HCT116 (cell line): ENCODE measurements around the gene FLNB. TPM values are rescaled to one million over a fixed set of nuclear protein-coding genes. Genes with fewer than 3 reads are reported as not detected.
A peak's percentile ranks its signal among the peaks of the same experiment; 100 is the strongest.

ENCODE experiments used
- ATAC-seq: fragments of 200-7000 bp; cut with Tn5 transposase; 2 replicates; pipeline ENCODE4 v1.9.1; 2020; ENCODE audit warnings: mild to moderate bottlenecking, moderate library complexity
- BruUV-seq: library from RNA; stranded (reverse); fragments of 400-500 nt; replicated peaks from 2 replicates; lab custom pipeline; 2021; lab: Mats Ljungman, UMichigan
- CTCF ChIA-PET: fragments of 300-600 bp; sonication (Branson Sonifier 250); formaldehyde crosslinking; loops from one replicate; lab custom pipeline; 2021; ENCODE audit warnings: antibody characterized with exemption; lab: Charles Lee
- POLR2A ChIA-PET: fragments of 300-600, 350-600 bp; sonication (Branson Sonifier 250); formaldehyde crosslinking; loops from one replicate; lab custom pipeline; 2021; ENCODE audit warnings: antibody characterized with exemption; lab: Charles Lee
- RAD21 ChIA-PET, 2 experiments: fragments of 300-600 bp; sonication (Branson Sonifier 250); formaldehyde crosslinking; loops; one replicate each; lab custom pipeline; 2023; ENCODE audit warnings: low total read pairs in 2 of 2; ENCODE audit not compliant: uncharacterized antibody in 2 of 2, unreplicated experiment in 2 of 2, low non-redundant PET in 1 of 2; lab: Charles Lee
- DNase-seq: peaks from one replicate; pipeline ENCODE4 v3.0.0-alpha.2; 2010; ENCODE audit warnings: low read depth, low spot score
- H2AFZ ChIP-seq: fragments of 200-600 bp; shearing (Covaris generic), sonication (generic); 2 replicates; pipeline ENCODE4 v1.6.1; 2017; ENCODE audit warnings: low read depth, mixed run types, mixed read lengths, antibody characterized with exemption, low read length; ENCODE audit not compliant: poor library complexity, severe bottlenecking
- H3K27ac ChIP-seq: 2 replicates; pipeline ENCODE4 v1.5.1; 2012; ENCODE audit warnings: low read depth, low read length
- H3K27me3 ChIP-seq: fragments of 200-600 bp; sonication (generic); 2 replicates; pipeline ENCODE4 v1.6.1; 2016; ENCODE audit warnings: mixed run types, low read length, mixed read lengths; ENCODE audit not compliant: insufficient read depth
- H3K36me3 ChIP-seq, 2 experiments: fragments of 200-500 bp in 1 of 2; fragments of 200-600 bp in 1 of 2; sonication (Bioruptor generic) in 1 of 2; sonication (generic) in 1 of 2; 2 replicates each; pipeline versions ENCODE4 v1.5.1 to v1.6.1; 2014 to 2016; ENCODE audit warnings: low read length in 2 of 2, inconsistent platforms in 1 of 2, mixed read lengths in 1 of 2, mixed run types in 1 of 2; ENCODE audit not compliant: insufficient read depth in 2 of 2, control insufficient read depth in 1 of 2
- H3K4me1 ChIP-seq, 2 experiments: fragments of 200-600 bp in 1 of 2; sonication (generic) in 1 of 2; 2 replicates each; pipeline versions ENCODE4 v1.5.1 to v1.6.1; 2012 to 2017; ENCODE audit warnings: low read length in 2 of 2, inconsistent platforms in 1 of 2, mild to moderate bottlenecking in 1 of 2, mixed read lengths in 1 of 2, mixed run types in 1 of 2, moderate library complexity in 1 of 2; ENCODE audit not compliant: insufficient read depth in 2 of 2, control insufficient read depth in 1 of 2
- H3K4me2 ChIP-seq: fragments of 200-600 bp; sonication (generic); 2 replicates; pipeline ENCODE4 v1.6.1; 2017; ENCODE audit warnings: mixed run types, low read length, mixed read lengths
- H3K4me3 ChIP-seq, 2 experiments: fragments of 200-600 bp in 1 of 2; sonication (generic) in 1 of 2; replicated peaks in 1 of 2; 2 replicates each; pipeline ENCODE4 v1.5.1; 2011 to 2016; ENCODE audit warnings: low read length in 2 of 2, control low read depth in 1 of 2, low read depth in 1 of 2, mild to moderate bottlenecking in 1 of 2, mixed read lengths in 1 of 2, mixed run types in 1 of 2
- H3K79me2 ChIP-seq: fragments of 200-600 bp; sonication (generic); 2 replicates; pipeline ENCODE4 v1.6.1; 2017; ENCODE audit warnings: mild to moderate bottlenecking, mixed run types, low read length, moderate library complexity, mixed read lengths; ENCODE audit not compliant: insufficient read depth
- H3K9ac ChIP-seq: fragments of 200-600 bp; sonication (generic); 2 replicates; pipeline ENCODE4 v1.6.1; 2016; ENCODE audit warnings: low read length, mixed read lengths
- H3K9me2 ChIP-seq: fragments of 200-600 bp; sonication (generic), shearing (Covaris generic); 2 replicates; pipeline ENCODE4 v1.6.1; 2017; ENCODE audit warnings: mixed run types, mild to moderate bottlenecking, moderate library complexity; ENCODE audit not compliant: insufficient read depth
- H3K9me3 ChIP-seq, 2 experiments: fragments of 200-500 bp in 1 of 2; fragments of 200-600 bp in 1 of 2; sonication (Bioruptor generic) in 1 of 2; sonication (generic) in 1 of 2; 2 replicates each; pipeline ENCODE4 v1.6.1; 2014 to 2017; ENCODE audit warnings: low read length in 2 of 2, mixed read lengths in 2 of 2, inconsistent platforms in 1 of 2, low read depth in 1 of 2, mild to moderate bottlenecking in 1 of 2, mixed run types in 1 of 2, moderate library complexity in 1 of 2; ENCODE audit not compliant: control insufficient read depth in 1 of 2, insufficient read depth in 1 of 2
- H4K20me1 ChIP-seq: fragments of 200-600 bp; sonication (generic), shearing (Covaris generic); 2 replicates; pipeline ENCODE4 v1.6.1; 2017; ENCODE audit warnings: mixed run types, mild to moderate bottlenecking, moderate library complexity; ENCODE audit not compliant: insufficient read depth
- CEBPB ChIP-seq: IDR thresholded peaks from 2 replicates; pipeline ENCODE4 v1.6.1; 2012; ENCODE audit warnings: low read depth
- ELF1 ChIP-seq: IDR thresholded peaks from 2 replicates; pipeline ENCODE4 v1.6.1; 2012; ENCODE audit warnings: low read depth, borderline replicate concordance
- EZH2phosphoT487 ChIP-seq: fragments of 200-600 bp; IDR thresholded peaks from 2 replicates; pipeline ENCODE4 v1.6.1; 2018; ENCODE audit warnings: antibody characterized with exemption, borderline replicate concordance
- JUND ChIP-seq: IDR thresholded peaks from 2 replicates; pipeline ENCODE4 v1.6.1; 2012
- RAD21 ChIP-seq: IDR thresholded peaks from 2 replicates; pipeline ENCODE4 v1.6.1; 2012; ENCODE audit warnings: low read depth, mild to moderate bottlenecking
- SP1 ChIP-seq: IDR thresholded peaks from 2 replicates; pipeline ENCODE4 v1.6.1; 2012; ENCODE audit warnings: low read depth
- SRF ChIP-seq: IDR thresholded peaks from 2 replicates; pipeline ENCODE4 v1.6.1; 2012; ENCODE audit warnings: low read depth
- YY1 ChIP-seq: IDR thresholded peaks from 2 replicates; pipeline ENCODE4 v1.6.1; 2011; ENCODE audit warnings: low read length, low read depth, moderate library complexity, mild to moderate bottlenecking; ENCODE audit not compliant: insufficient replicate concordance; ENCODE audit errors: extremely low read depth
- ZFX ChIP-seq: fragments of 450-650 bp; IDR thresholded peaks from 2 replicates; pipeline ENCODE4 v1.6.1; 2017
- ZNF274 ChIP-seq: fragments of 200-500 bp; sonication (Bioruptor generic); IDR thresholded peaks from 2 replicates; pipeline ENCODE4 v1.6.1; 2014; ENCODE audit warnings: mild to moderate bottlenecking, low read depth, low read length, inconsistent platforms
- intact Hi-C: fragments of 100-400 bp; cut with micrococcal nuclease; formaldehyde crosslinking; loops from 2 replicates; pipeline ENCODE4 v1.10.0; 2022
- total RNA-seq: library from RNA; stranded (reverse); gene quantifications from one replicate; pipeline ENCODE4 v1.2.1, GENCODE V29; 2021; ENCODE audit not compliant: unreplicated experiment
- TF ChIP-seq, protein P1 (sequence below): IDR thresholded peaks from 2 replicates; pipeline ENCODE4 v1.6.1; 2012
- TF ChIP-seq, protein P2 (sequence below): IDR thresholded peaks from 2 replicates; pipeline ENCODE4 v1.6.1; 2011; ENCODE audit warnings: mild to moderate bottlenecking, low read length, moderate library complexity; ENCODE audit not compliant: insufficient replicate concordance; ENCODE audit errors: extremely low read depth
- TF ChIP-seq, protein P3 (sequence below): IDR thresholded peaks from 2 replicates; pipeline ENCODE4 v1.6.1; 2012; ENCODE audit warnings: low read depth
- TF ChIP-seq, protein P4 (sequence below): IDR thresholded peaks from 2 replicates; pipeline ENCODE4 v1.6.1; 2012

Gene FLNB
- total RNA-seq, 1 experiment from 2014 or later: 116 TPM

DNA sequence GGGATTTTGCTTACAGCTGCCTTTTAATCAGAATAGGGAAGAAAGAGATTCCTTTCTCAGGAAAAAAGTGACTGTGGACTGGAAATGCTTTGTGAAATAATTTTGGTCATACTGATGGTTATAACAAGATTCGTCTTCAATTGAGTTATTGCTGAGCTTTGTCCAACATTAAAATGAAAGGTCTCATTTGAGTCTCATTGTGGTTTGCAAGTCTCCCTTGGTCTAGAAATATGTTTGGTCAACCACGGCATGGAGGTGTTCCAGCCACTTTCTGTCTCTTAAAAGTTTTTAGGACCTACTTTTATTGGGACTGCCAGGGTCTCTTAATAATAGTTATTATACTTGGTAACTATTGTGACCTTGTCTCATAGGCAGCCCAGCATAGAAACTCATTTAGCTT is 15.3 kb downstream of the FLNB start:
- BruUV-seq: no TSS peak
- no peak for TF ChIP-seq EZH2phosphoT487
- TF ChIP-seq, all 23 proteins: peak for 0
- Histone ChIP-seq H3K27ac (no peak overlapping the region), H2AFZ (no peak overlapping the region), H3K4me2 (no peak overlapping the region), H3K27me3 (no peaks in the 10 kb centered on the region), H3K9ac (no peak overlapping the region), H3K36me3 (no peaks in the 10 kb centered on the region), H3K9me2 (no peaks in the 10 kb centered on the region), H3K9me3 (no peaks in the 10 kb centered on the region), H3K4me3 (no peak overlapping the region), H3K79me2 (peaks cover 93% of the 10 kb centered on the region), H3K4me1 (peaks cover 45 to 61% of the 10 kb centered on the region in 2 experiments), H4K20me1 (peaks cover 12% of the 10 kb centered on the region; the same call in 1 of the 2 replicates)
- POLR2A ChIA-PET: no interaction called here
- RAD21 ChIA-PET: no interaction called here
- no peak for ATAC-seq
- intact Hi-C loops: no loop called here
- CTCF ChIA-PET: no interaction called here
- DNase-seq: no peak

DNA sequence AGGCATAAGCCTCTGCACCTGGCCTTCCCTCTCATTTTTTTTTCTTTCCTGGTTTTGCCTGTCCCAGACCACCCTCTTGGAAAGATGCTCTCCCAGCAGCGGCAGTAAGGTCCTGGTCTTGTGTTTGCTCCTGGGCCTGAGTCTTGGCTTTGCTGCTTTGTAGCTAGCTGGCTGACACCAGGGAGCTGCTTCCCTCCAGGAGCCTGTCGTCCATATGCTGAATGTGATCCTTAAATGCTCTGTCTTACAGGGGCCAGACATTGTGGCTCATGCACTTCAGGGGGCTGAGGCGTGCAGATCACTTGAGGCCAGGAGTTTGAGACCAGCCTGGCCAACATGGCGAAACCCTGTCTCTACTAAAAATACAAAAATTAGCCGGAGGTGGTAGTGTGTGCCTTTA is 17.2 kb downstream of the FLNB start:
- Histone ChIP-seq H3K9me3 (no peaks in the 10 kb centered on the region), H3K4me3 (no peak overlapping the region), H3K79me2 (peaks cover 90% of the 10 kb centered on the region), H3K36me3 (no peaks in the 10 kb centered on the region), H2AFZ (no peak overlapping the region), H3K9ac (no peak overlapping the region), H3K9me2 (no peaks in the 10 kb centered on the region), H3K27ac (no peak overlapping the region), H3K4me2 (peak overlapping the region; percentile 39; the same call in 1 of the 2 replicates), H4K20me1 (peaks cover 12% of the 10 kb centered on the region; the same call in 1 of the 2 replicates), H3K27me3 (no peaks in the 10 kb centered on the region), H3K4me1 (peaks cover 34 to 42% of the 10 kb centered on the region in 2 experiments)
- no TSS peak for BruUV-seq
- intact Hi-C loops: no loop called here
- RAD21 ChIA-PET: no interaction called here
- no peak for DNase-seq
- CTCF ChIA-PET: no interaction called here
- POLR2A ChIA-PET: no interaction called here
- no peak for ATAC-seq
- no peak for TF ChIP-seq RAD21
- TF ChIP-seq ZNF274: no peak
- no peak for TF ChIP-seq YY1
- no peak for TF ChIP-seq ELF1
- no peak for TF ChIP-seq CEBPB
- no peak for TF ChIP-seq SP1
- TF ChIP-seq, protein P1, sequence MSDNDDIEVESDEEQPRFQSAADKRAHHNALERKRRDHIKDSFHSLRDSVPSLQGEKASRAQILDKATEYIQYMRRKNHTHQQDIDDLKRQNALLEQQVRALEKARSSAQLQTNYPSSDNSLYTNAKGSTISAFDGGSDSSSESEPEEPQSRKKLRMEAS: no peak
- TF ChIP-seq, protein P2, sequence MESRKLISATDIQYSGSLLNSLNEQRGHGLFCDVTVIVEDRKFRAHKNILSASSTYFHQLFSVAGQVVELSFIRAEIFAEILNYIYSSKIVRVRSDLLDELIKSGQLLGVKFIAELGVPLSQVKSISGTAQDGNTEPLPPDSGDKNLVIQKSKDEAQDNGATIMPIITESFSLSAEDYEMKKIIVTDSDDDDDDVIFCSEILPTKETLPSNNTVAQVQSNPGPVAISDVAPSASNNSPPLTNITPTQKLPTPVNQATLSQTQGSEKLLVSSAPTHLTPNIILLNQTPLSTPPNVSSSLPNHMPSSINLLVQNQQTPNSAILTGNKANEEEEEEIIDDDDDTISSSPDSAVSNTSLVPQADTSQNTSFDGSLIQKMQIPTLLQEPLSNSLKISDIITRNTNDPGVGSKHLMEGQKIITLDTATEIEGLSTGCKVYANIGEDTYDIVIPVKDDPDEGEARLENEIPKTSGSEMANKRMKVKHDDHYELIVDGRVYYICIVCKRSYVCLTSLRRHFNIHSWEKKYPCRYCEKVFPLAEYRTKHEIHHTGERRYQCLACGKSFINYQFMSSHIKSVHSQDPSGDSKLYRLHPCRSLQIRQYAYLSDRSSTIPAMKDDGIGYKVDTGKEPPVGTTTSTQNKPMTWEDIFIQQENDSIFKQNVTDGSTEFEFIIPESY: no peak
- TF ChIP-seq ZFX: no peak
- no peak for TF ChIP-seq SRF
- no peak for TF ChIP-seq EZH2phosphoT487
- TF ChIP-seq, protein P3, sequence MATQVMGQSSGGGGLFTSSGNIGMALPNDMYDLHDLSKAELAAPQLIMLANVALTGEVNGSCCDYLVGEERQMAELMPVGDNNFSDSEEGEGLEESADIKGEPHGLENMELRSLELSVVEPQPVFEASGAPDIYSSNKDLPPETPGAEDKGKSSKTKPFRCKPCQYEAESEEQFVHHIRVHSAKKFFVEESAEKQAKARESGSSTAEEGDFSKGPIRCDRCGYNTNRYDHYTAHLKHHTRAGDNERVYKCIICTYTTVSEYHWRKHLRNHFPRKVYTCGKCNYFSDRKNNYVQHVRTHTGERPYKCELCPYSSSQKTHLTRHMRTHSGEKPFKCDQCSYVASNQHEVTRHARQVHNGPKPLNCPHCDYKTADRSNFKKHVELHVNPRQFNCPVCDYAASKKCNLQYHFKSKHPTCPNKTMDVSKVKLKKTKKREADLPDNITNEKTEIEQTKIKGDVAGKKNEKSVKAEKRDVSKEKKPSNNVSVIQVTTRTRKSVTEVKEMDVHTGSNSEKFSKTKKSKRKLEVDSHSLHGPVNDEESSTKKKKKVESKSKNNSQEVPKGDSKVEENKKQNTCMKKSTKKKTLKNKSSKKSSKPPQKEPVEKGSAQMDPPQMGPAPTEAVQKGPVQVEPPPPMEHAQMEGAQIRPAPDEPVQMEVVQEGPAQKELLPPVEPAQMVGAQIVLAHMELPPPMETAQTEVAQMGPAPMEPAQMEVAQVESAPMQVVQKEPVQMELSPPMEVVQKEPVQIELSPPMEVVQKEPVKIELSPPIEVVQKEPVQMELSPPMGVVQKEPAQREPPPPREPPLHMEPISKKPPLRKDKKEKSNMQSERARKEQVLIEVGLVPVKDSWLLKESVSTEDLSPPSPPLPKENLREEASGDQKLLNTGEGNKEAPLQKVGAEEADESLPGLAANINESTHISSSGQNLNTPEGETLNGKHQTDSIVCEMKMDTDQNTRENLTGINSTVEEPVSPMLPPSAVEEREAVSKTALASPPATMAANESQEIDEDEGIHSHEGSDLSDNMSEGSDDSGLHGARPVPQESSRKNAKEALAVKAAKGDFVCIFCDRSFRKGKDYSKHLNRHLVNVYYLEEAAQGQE: no peak
- no peak for TF ChIP-seq JUND
- TF ChIP-seq, protein P4, sequence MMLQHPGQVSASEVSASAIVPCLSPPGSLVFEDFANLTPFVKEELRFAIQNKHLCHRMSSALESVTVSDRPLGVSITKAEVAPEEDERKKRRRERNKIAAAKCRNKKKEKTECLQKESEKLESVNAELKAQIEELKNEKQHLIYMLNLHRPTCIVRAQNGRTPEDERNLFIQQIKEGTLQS: no peak
